Keratinocyte (primary cell): ENCODE measurements around the gene FOXE1. TPM values are rescaled to one million over a fixed set of nuclear protein-coding genes. Genes with fewer than 3 reads are reported as not detected.
A peak's percentile ranks its signal among the peaks of the same experiment; 100 is the strongest.

Experiments
- DNase-seq: peaks from one replicate; pipeline ENCODE4 v3.0.0-alpha.2; 2011; ENCODE audit warnings: low read depth, missing footprints, low spot score
- FAIRE-seq: peaks from 2 replicates; lab custom pipeline; 2011; peaks lifted over from hg19 to GRCh38; lab: Jason Lieb, UNC
- H2AFZ ChIP-seq: 2 replicates; pipeline ENCODE4 v1.6.0; 2012; ENCODE audit warnings: low read length, control low read depth, inconsistent platforms; ENCODE audit not compliant: control insufficient read depth
- H3K27ac ChIP-seq: 2 replicates; pipeline ENCODE4 v1.5.1; 2011; ENCODE audit warnings: low read length; ENCODE audit not compliant: control insufficient read depth, insufficient read depth
- H3K27me3 ChIP-seq: 3 replicates; pipeline ENCODE4 v1.6.0; 2011; ENCODE audit warnings: low read length; ENCODE audit not compliant: control insufficient read depth, insufficient read depth; ENCODE audit errors: extremely low read depth
- H3K36me3 ChIP-seq, 2 experiments: 2 replicates in 1 of 2; 3 replicates in 1 of 2; pipeline ENCODE4 v1.5.1; 2011; ENCODE audit warnings: low read length in 2 of 2, mild to moderate bottlenecking in 1 of 2; ENCODE audit not compliant: control insufficient read depth in 2 of 2, insufficient read depth in 2 of 2; ENCODE audit errors: extremely low read depth in 1 of 2
- H3K4me1 ChIP-seq: 3 replicates; pipeline ENCODE4 v1.5.1; 2011; ENCODE audit warnings: low read length; ENCODE audit not compliant: control insufficient read depth, insufficient read depth; ENCODE audit errors: extremely low read depth
- H3K4me2 ChIP-seq: 3 replicates; pipeline ENCODE4 v1.6.0; 2011; ENCODE audit warnings: low read depth, low read length; ENCODE audit not compliant: control insufficient read depth, insufficient read depth; ENCODE audit errors: extremely low read depth
- H3K4me3 ChIP-seq, 3 experiments: fragments of 200-600 bp in 1 of 3; sonication (generic) in 1 of 3; 2 replicates in 2 of 3; 3 replicates in 1 of 3; pipeline ENCODE4 v1.5.1; 2011 to 2016; ENCODE audit warnings: low read length in 3 of 3, mild to moderate bottlenecking in 3 of 3, control low read depth in 2 of 3, inconsistent platforms in 1 of 3, low read depth in 1 of 3, mixed read lengths in 1 of 3, mixed run types in 1 of 3, moderate library complexity in 1 of 3; ENCODE audit not compliant: control insufficient read depth in 2 of 3, insufficient read depth in 2 of 3; ENCODE audit errors: extremely low read depth in 1 of 3
- H3K79me2 ChIP-seq: 2 replicates; pipeline ENCODE4 v1.6.0; 2012; ENCODE audit warnings: low read length; ENCODE audit not compliant: control insufficient read depth, insufficient read depth
- H3K9ac ChIP-seq: 3 replicates; pipeline ENCODE4 v1.6.0; 2011; ENCODE audit warnings: low read length; ENCODE audit not compliant: control insufficient read depth, insufficient read depth; ENCODE audit errors: extremely low read depth
- H3K9me1 ChIP-seq: 3 replicates; pipeline ENCODE4 v1.6.0; 2011; ENCODE audit warnings: low read length; ENCODE audit not compliant: control insufficient read depth, insufficient read depth; ENCODE audit errors: extremely low read depth
- H3K9me3 ChIP-seq: 2 replicates; pipeline ENCODE4 v1.5.1; 2012; ENCODE audit warnings: low read depth, low read length; ENCODE audit not compliant: control insufficient read depth
- H4K20me1 ChIP-seq: 3 replicates; pipeline ENCODE4 v1.6.0; 2011; ENCODE audit warnings: low read length; ENCODE audit not compliant: control insufficient read depth, insufficient read depth; ENCODE audit errors: extremely low read depth
- EZH2 ChIP-seq: IDR thresholded peaks from one replicate; pipeline ENCODE4 v1.6.1; 2012; ENCODE audit warnings: inconsistent platforms, mild to moderate bottlenecking, low read length, moderate library complexity
- dilution Hi-C: fragments of 300-500 bp; cut with MboI; formaldehyde crosslinking; loops from one replicate; pipeline ENCODE4 v1.7.0; 2020; ENCODE audit warnings: low sequenced_read_pairs; ENCODE audit not compliant: extremely low pct_ligation_motif_present
- polyA plus RNA-seq, 5 experiments: library from polyadenylated mRNA; depleted of rRNA in 3 of 5; stranded (reverse) in 3 of 5; stranded (forward) in 1 of 5; unstranded in 1 of 5; fragments of >200 nt; gene quantifications; 1 replicate in 1 of 5; 2 replicates in 3 of 5; 3 replicates in 1 of 5; pipeline versions ENCODE4 v1.2.1 to v1.2.3, GENCODE V29; 2011 to 2012; ENCODE audit warnings: missing spikeins in 2 of 5, low read depth in 1 of 5, low replicate concordance in 1 of 5
- TF ChIP-seq, protein P1 (sequence below), 3 experiments: IDR thresholded peaks in 1 of 3; conservative IDR thresholded peaks in 1 of 3; optimal IDR thresholded peaks in 1 of 3; 2 replicates in 2 of 3; 3 replicates in 1 of 3; pipeline versions ENCODE3 to v1.5.1; 2011; ENCODE audit warnings: low read length in 3 of 3, mild to moderate bottlenecking in 3 of 3, moderate library complexity in 2 of 3, control low read depth in 1 of 3, inconsistent platforms in 1 of 3; ENCODE audit not compliant: insufficient read depth in 2 of 3; ENCODE audit errors: extremely low read depth in 1 of 3

Gene FOXE1
- polyA plus RNA-seq, 1 donor (not counting 4 experiments of a cell fraction or from before 2014, with no cell fraction given): 0.97 TPM

DNA sequence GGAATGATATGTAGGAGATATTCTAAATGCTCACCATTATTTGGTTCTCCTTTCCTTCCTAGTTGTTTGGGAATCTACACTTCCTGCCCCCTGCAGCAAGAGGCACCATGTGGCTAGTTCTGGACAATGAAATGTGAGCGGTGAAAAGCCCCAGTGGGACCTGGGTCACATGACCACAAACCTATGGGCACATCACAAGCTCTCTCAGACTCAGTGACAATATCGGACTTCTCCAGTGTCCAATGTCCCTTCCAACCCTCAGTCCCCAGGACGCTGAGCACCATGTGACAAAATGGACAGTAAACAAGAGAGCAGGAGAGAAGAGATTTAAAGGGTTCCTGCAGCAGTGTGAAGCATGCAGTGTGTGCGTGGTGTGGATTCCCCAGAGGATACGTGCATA, 44.6 kb upstream of the FOXE1 start:
- dilution Hi-C loops: loop anchor here (10.0 kb wide), 1 partner anchor 54 kb away; no protein-coding TSS in a partner anchor
- Histone ChIP-seq H3K79me2 (no peaks in the 10 kb centered on the region), H2AFZ (no peak overlapping the region), H3K27me3 (no peaks in the 10 kb centered on the region), H3K4me1 (peaks cover 53% of the 10 kb centered on the region), H3K4me3 (no peak overlapping the region), H4K20me1 (no peaks in the 10 kb centered on the region), H3K36me3 (no peaks in the 10 kb centered on the region), H3K9ac (no peak overlapping the region), H3K9me1 (no peaks in the 10 kb centered on the region), H3K9me3 (no peaks in the 10 kb centered on the region), H3K4me2 (peak overlapping the region; percentile 7), H3K27ac (no peak overlapping the region)
- DNase-seq: no peak
- no peak for FAIRE-seq
- TF ChIP-seq, protein P1, sequence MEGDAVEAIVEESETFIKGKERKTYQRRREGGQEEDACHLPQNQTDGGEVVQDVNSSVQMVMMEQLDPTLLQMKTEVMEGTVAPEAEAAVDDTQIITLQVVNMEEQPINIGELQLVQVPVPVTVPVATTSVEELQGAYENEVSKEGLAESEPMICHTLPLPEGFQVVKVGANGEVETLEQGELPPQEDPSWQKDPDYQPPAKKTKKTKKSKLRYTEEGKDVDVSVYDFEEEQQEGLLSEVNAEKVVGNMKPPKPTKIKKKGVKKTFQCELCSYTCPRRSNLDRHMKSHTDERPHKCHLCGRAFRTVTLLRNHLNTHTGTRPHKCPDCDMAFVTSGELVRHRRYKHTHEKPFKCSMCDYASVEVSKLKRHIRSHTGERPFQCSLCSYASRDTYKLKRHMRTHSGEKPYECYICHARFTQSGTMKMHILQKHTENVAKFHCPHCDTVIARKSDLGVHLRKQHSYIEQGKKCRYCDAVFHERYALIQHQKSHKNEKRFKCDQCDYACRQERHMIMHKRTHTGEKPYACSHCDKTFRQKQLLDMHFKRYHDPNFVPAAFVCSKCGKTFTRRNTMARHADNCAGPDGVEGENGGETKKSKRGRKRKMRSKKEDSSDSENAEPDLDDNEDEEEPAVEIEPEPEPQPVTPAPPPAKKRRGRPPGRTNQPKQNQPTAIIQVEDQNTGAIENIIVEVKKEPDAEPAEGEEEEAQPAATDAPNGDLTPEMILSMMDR (optimal IDR thresholded peaks at IDR 0.05 in 1 of 3, IDR thresholded peaks at IDR 0.05 in 1 of 3, conservative IDR thresholded peaks at IDR 0.05 in 1 of 3; ENCODE audit: extremely low read depth in 1 of 3, insufficient read depth in 2 of 3, low read length in 3 of 3): no peak
- no peak for TF ChIP-seq EZH2

DNA sequence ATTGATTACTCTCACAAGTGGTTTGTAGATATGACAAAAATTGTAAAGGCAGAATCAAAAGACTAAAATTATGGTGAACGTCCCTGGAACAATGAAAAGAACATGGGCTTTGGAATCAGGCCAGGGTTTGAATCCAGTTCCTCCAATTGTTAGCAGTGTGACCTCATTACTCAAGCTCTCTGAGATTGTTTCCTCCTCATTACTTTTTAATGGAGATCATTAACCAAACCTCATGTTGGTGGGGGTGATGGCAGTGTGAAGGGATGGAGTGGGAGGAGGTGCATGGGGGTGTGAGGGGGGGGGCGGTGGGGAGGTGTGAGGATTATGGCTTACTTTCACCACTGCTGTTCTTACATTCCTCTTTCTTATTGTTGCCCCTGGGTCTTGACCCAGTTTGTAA, 44.1 kb upstream of the FOXE1 start:
- DNase-seq (no peak), FAIRE-seq (no peak)
- Histone ChIP-seq H3K9me1 (no peaks in the 10 kb centered on the region), H2AFZ (no peak overlapping the region), H3K4me1 (peaks cover 53% of the 10 kb centered on the region), H3K27ac (no peak overlapping the region), H3K79me2 (no peaks in the 10 kb centered on the region), H4K20me1 (no peaks in the 10 kb centered on the region), H3K9me3 (no peaks in the 10 kb centered on the region), H3K9ac (no peak overlapping the region), H3K27me3 (no peaks in the 10 kb centered on the region), H3K36me3 (no peaks in the 10 kb centered on the region), H3K4me2 (no peak overlapping the region), H3K4me3 (no peak overlapping the region)
- dilution Hi-C loops: loop anchor here (10.0 kb wide), 1 partner anchor 54 kb away; no protein-coding TSS in a partner anchor
- TF ChIP-seq, protein P1 (optimal IDR thresholded peaks at IDR 0.05 in 1 of 3, IDR thresholded peaks at IDR 0.05 in 1 of 3, conservative IDR thresholded peaks at IDR 0.05 in 1 of 3; ENCODE audit: extremely low read depth in 1 of 3, insufficient read depth in 2 of 3, low read length in 3 of 3): no peak
